Middle frontal gyrus (tissue), 1 donor: ENCODE data around the gene PRKAG1.

Experiments used
- DNase-seq: peaks from one replicate; pipeline ENCODE4 v3.0.0-alpha.2; 2015; ENCODE audit warnings: low spot score; ENCODE audit errors: extremely low spot score

Gene PRKAG1

DNA sequence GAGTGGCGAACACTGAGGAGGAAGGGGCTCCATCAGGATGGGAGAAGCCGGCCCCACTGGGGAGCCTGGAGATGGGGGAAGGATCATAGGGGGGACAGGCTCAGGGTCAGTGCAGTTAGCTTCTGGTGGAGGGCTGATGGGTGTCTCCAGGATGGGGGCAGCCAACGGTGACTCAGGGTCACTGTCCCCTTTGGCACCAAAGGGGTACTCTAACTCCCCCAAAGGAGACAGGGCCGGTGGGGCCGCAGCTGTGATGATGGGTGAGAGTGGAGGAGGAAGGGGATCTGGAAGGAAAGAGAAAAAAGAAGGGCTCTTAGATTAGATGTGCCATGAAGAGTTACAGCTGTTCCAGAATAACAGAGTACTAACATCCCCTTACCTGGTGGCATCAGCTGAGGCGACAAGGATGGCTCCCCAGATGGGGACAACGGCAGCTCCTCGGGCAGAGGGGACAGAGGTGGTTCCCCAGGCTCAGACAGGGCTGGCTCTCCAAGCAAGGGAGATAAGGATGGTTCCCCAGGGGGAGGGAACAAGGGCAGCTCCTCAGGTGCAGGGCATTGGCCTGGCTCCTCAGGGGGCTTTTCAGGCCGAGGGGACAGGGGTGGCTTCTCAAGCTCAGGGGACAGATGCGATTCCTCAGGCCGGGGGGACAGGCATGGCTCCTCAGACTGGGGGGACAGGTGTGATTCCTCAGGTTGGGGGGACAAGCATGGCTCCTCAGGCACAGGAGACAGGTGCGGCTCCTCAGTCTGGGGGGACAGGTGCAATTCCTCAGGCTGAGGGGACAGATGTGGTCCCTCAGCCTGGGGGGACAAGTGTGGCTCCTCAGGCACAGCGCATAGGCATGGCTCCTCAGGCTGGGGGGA is 32.2 kb upstream of the PRKAG1 start:
- no peak for DNase-seq

- DNase-seq, result no peak
These were observed 31.1 kb upstream of the PRKAG1 start for GRCh38 chr12:49049566-49050224.

GRCh38 chr12:49048953-49049352 is 30.4 kb upstream of the PRKAG1 start:
- DNase-seq, result no peak

- no peak for DNase-seq
These were observed 27.7 kb upstream of the PRKAG1 start for GRCh38 chr12:49046129-49046895.

GRCh38 chr12:49044660-49045059 is 26.1 kb upstream of the PRKAG1 start:
- no peak for DNase-seq

- no peak for DNase-seq
These were observed 25.3 kb upstream of the PRKAG1 start for GRCh38 chr12:49043856-49044258.

DNA sequence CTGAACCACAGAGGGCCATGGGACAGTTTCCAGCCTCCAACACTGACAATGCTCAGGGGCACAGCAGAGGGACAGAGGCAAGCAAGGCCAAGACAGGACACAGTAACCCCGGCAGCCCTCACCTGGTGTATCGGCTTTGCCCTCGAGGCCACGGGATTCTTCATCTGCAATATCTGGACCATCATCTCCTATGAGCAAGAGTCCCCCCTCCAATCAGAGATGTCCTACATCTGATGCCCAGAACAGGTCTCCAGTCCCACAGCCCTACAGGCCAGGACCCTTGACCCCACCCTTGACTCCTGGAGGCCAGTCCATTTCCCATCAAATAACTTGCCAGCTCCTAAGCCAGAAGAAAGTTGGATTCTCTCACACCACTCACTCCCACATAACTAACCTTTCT is 24.7 kb upstream of the PRKAG1 start:
- no peak for DNase-seq

- no peak for DNase-seq
These were observed 23.4 kb upstream of the PRKAG1 start for GRCh38 chr12:49041881-49042484.

GRCh38 chr12:49041036-49041880 is 22.7 kb upstream of the PRKAG1 start:
- DNase-seq, result no peak

DNA sequence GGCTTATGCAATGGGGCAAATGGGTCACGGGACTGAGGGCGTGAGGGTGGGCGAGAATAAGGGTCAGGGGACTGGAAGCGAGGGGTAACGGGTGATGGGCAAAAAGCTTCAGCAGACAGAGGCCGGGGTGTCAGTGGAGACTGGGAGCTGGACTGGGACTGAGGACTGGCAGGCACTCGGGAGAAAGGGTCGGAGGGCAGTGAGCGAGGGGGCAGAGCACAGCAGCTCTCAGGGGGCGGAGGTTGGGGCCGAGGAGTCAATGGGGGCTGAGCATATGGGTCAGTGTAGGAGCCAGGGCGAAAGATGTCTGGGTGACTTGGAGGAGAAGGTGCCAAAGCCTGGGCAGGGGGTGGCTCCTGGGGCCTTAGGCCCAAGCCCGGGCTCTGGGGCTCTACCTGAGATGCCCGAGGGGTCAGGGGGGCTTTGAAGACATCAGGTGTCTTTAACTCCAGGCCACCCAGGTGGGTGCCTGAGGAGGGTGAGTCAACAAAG is 21.8 kb upstream of the PRKAG1 start:
- DNase-seq, result no peak

DNA sequence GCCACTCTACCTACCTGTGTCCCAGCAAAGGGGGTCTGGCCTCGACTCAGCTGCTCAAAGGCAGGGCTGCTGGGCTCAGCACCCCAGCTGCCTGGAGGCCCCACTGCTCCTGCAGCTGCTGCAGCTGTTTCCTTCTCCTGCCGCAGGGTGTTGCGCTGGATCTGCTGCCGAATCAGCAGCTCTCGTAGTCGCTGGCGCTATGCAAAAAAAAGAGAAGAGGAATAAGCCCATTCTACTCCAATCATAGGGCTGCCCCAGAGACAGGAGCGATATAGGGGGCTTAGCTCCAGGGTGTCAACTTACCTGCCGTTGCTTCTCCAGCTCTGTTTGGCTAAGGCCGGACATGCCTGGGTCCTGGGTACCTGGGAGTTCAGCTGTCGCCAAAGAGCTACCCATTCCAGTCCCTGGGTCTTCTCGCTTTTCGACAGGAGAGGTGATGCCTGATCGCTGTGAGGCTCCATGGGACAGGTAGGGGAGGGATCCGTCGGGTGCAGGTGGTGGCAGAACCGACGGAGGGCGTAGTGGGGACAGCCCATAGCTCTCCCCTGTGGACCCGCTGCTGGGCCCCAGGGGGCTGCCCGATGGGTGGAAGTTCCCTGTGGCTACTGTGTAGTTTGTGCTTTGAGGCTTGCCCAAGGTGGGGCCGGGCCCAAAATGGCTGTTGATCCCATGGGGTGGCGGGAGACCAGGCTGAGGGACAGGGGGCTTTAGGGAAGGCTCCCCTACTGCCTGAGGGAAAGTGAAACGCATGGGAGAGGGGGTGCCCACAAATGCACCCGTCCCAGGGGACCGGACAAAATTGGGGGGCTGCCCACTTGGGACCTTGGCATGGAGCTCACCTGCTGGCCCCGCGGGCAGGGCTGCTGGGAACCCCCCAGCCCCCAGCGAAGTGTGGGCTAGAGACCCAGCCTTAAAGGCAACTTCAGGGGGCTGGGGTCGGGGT is 21.1 kb upstream of the PRKAG1 start:
- DNase-seq, result no peak

GRCh38 chr12:49038291-49038955 is 19.8 kb upstream of the PRKAG1 start:
- DNase-seq, result no peak

DNA sequence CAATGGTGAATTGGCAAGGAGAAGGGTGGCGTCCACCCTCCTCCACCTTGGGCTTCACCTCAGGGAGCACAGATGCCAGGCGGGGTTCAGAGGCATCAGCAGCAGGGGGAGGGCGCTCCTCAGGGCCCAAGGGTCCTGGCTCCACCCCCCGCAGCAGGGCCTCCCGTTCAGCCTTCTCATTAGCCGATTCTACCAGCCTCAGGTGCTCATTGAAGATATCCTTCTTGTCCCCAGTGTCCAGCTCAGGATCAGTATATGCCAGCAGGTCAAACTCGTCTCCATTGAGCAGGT is 19.3 kb upstream of the PRKAG1 start:
- no peak for DNase-seq

- no peak for DNase-seq
These were observed 18.8 kb upstream of the PRKAG1 start for GRCh38 chr12:49037111-49037946.

DNA sequence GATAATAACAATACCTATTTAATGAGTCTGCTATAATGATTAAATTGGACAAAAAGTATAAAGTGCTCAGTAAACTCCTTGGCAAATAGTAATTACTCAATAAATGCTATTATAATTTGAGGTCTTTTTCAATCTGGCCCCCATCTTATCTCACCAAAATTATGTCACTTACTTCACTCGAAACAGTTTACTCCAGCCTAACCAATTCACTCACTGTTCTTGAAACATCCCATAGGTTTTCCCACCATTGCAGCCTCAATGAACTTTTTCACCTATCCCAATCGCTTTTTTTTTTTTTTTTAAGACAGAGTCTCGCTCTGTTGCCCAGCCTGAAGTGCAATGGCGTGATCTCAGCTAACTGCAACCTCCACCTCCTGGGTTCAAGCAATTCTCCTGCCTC is 17.5 kb upstream of the PRKAG1 start:
- DNase-seq, result no peak

DNA sequence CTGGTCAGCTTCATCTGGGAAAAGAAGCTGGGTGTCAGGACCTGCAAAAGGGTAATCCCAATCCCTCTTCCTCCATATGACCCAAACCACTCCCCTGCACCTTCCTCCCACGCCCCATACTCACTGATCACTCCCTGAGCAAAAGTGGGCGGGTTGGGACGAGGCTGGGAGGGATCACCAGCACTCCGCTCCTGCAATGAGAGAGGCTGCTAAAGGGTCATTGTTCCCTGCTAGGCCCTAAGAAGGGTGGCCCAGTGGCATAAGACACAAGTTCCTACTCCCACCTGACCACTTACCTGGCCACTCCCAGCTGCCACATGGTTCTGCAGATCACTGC is 15.7 kb upstream of the PRKAG1 start:
- no peak for DNase-seq

DNA sequence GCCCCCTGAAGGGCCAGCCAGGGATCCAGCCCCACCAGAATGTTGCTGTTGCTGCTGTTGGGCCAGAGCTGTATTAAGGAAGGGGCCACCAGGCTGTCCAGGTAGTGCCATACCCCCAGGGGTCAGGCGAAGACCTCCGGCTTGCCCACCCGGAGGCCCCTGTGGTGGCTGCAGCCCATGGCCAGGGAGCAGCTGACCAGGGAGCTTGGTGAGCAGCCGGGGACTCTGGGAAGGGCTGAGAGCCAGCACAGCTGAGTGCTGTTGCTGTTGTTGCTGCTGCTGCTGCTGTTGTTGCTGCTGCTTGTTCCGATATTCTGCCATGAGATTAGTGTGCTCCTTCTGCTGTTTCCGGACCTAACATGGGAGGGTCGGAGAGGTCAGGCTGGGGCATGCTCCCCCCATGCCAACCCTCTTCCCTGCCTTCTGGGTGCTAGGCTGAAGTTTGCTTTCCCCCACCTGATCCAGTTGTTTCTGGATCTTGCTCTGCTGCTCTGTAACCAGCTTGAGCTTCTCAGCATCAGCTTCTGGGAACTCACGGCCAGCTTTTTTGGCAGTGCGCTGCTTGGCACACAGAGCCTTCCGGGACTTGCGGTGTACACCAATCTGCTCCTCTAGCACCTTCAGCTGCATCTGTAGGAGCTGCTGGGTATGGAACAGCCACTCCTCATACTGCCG is 15.2 kb upstream of the PRKAG1 start:
- no peak for DNase-seq
